HG03460 (cell line): Measurements from ENCODE around the gene GBP2.
A peak's percentile ranks its signal among the peaks of the same experiment; 100 is the strongest.

Source experiments
- ATAC-seq: cut with Tn5 transposase; IDR thresholded peaks from one replicate; pipeline ENCODE4 v1.9.1; 2021; ENCODE audit not compliant: unreplicated experiment

Gene GBP2

DNA sequence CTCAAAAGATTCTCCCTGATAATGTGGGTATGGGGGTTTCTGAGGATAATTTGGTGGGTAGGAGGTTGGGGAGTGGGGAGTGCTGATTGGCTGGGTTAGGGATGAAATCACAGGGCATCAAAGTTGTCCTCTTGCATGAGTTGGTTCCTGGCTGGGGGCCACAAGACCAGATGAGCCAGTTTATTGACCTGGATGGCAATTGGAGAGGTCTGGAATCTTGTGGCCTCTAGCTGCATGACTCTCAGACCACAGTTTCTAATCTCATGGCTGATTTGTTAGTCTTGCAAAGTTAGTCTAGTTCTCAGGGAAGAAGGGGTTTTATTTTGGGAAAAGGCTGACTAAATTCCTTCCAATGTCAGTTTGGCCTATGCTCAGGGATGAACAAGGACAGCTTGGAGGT lies 57.6 kb downstream of the GBP2 start:
- no peak for ATAC-seq

DNA sequence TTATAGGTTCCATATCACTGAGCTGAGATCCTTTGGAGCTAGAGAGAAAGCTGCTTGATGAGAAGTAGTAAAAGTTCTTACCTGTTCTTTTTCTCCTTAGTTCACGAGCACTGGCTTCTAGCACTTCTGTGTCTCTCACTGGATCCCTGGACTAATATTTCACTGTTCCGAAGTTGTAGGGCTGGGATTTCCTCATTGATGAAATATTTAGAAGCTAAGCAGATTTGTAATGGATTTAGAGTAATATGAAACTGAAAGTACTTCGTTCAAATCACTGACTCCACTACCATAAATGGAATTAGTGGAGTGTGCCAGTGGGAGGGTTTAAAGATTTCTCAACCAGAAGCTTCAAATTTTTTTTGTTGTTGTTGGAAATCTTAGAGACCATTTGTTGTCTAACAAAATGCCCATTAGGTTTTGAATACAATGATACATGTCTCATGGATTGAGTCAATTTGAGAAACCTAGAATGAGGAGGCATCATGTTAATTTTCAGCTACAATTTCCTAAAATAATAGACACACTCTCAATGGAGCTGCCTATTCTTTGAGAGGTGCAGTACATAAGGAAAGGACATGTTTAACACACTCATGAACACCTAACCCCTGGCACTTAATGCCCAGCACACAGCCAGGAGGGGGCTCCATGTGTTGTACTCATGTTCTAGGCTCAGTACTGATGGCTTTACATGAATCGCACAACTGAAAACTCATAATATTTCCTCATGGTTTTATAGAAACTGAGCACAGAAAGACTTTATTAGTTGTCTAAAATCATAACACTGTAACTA lies 60.6 kb downstream of the GBP2 start, which contains the start of gene GBP1:
TSS of gene GBP1 (minus strand) at position 130 of the 790 bp plus-strand sequence. CDS start 1,974 bp downstream, outside the sequence.
- ATAC-seq = peak; percentile 64

DNA sequence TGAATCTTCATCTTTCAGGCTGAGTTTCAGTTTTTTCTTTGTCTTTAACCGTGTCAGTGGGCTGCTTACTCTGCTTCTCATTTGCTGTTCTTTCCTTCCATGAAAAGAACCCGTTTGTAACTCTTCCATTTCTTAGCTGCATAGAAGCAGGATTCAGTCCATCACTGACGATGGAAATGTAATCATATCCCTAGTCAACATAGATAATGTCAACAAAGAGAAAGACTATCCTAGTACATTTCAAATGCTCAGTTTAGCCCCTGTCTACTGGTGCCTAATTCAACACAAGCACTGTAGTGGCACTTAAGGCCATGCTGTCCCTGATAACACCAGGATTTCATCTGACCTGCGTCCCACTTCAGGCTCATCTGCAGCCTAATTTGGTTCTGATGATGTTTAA lies 61.3 kb downstream of the GBP2 start:
- ATAC-seq = peak; percentile 51

DNA sequence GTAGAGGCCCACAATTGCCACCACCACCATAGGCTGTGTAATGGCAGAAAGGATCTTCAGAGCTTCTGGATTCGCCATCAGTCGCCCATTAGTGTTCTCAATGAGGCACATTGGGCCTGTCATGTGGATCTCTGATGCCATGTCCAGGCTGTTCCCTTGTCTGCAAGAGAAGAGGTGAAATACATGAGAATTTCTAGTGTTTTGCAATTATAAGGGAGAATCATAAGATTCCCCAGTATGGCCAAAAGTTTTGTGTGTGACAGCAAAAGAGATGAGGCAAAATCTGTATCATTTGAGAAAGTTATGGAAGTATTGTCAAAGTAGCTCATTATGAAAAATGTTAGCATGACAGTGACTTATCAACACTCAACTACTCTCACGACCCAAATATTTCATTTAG lies 62.8 kb downstream of the GBP2 start:
- no peak for ATAC-seq

DNA sequence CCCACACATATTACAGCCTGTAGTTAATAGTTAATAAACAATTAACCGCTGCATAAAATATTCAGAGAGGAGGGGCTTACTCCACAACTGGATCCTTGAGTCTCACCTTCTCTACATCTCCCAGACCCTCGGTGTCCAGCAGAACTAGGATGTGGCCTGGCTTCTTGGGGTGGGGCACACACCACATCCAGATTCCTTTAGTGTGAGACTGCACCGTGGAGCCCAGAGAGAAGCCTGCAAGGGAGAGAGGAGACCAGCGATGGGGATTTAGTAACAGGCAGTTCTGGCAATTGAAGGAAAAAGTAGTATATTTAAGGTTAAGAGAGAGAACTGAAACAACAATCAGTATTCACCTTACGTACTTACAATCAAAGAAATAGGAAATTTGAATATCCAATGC lies 65.8 kb downstream of the GBP2 start:
- no peak for ATAC-seq
